ENCODE results near the gene IL37.

DNA sequence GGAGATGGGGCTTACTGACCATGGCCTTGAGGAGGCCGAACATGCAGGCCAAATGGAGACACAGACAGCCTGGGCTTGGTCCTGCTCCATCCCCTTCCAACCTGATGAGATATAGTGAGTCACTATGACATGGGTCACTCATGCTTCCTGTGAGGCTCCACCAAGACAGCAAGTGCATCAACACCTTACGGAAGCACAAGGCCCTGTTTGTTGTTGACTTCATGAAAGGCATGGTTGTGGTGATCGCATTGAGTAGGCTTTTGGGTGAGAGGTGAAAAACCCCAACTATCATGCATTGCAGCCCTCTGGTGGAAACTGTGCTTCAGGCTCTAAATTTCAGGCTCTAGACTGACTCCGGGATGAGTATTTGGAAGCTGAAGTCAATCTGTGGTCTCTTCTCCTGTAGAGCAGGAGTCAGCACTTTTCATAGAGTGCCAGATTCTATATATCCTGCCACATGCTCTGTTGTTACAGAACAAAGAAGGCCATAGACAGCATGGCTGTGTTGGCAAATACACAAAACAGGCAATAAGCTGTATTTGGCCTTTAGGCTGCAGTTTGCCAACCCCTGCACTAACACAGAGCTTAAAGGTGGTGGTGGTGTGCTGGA, 10.1 kb downstream of the IL37 start:
- TF ChIP-seq, protein P1, sequence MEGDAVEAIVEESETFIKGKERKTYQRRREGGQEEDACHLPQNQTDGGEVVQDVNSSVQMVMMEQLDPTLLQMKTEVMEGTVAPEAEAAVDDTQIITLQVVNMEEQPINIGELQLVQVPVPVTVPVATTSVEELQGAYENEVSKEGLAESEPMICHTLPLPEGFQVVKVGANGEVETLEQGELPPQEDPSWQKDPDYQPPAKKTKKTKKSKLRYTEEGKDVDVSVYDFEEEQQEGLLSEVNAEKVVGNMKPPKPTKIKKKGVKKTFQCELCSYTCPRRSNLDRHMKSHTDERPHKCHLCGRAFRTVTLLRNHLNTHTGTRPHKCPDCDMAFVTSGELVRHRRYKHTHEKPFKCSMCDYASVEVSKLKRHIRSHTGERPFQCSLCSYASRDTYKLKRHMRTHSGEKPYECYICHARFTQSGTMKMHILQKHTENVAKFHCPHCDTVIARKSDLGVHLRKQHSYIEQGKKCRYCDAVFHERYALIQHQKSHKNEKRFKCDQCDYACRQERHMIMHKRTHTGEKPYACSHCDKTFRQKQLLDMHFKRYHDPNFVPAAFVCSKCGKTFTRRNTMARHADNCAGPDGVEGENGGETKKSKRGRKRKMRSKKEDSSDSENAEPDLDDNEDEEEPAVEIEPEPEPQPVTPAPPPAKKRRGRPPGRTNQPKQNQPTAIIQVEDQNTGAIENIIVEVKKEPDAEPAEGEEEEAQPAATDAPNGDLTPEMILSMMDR (IDR thresholded peaks at IDR 0.05), result no peak
- TF ChIP-seq ZSCAN20 (CRISPR knock-in tag; IDR thresholded peaks at IDR 0.05), result no peak
- TF ChIP-seq ZFP36 (IDR thresholded peaks at IDR 0.05; ENCODE audit: borderline replicate concordance, partially characterized antibody), result no peak
- no peak for TF ChIP-seq POLR2A (IDR thresholded peaks at IDR 0.05; ENCODE audit: low read length)
- no peak for TF ChIP-seq ZC3H11A (IDR thresholded peaks at IDR 0.05)
- TF ChIP-seq BHLHE40 (IDR thresholded peaks at IDR 0.05; ENCODE audit: low read depth, low read length), result no peak
- no peak for TF ChIP-seq RAD21 (conservative IDR thresholded peaks at IDR 0.05 in 1 of 2, IDR thresholded peaks at IDR 0.05 in 1 of 2)
- no peak for TF ChIP-seq KDM5A (IDR thresholded peaks at IDR 0.05)
- no peak for TF ChIP-seq RFX5 (IDR thresholded peaks at IDR 0.05)
- TF ChIP-seq, protein P2, sequence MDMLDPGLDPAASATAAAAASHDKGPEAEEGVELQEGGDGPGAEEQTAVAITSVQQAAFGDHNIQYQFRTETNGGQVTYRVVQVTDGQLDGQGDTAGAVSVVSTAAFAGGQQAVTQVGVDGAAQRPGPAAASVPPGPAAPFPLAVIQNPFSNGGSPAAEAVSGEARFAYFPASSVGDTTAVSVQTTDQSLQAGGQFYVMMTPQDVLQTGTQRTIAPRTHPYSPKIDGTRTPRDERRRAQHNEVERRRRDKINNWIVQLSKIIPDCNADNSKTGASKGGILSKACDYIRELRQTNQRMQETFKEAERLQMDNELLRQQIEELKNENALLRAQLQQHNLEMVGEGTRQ (IDR thresholded peaks at IDR 0.05), result no peak
- TF ChIP-seq, protein P3, sequence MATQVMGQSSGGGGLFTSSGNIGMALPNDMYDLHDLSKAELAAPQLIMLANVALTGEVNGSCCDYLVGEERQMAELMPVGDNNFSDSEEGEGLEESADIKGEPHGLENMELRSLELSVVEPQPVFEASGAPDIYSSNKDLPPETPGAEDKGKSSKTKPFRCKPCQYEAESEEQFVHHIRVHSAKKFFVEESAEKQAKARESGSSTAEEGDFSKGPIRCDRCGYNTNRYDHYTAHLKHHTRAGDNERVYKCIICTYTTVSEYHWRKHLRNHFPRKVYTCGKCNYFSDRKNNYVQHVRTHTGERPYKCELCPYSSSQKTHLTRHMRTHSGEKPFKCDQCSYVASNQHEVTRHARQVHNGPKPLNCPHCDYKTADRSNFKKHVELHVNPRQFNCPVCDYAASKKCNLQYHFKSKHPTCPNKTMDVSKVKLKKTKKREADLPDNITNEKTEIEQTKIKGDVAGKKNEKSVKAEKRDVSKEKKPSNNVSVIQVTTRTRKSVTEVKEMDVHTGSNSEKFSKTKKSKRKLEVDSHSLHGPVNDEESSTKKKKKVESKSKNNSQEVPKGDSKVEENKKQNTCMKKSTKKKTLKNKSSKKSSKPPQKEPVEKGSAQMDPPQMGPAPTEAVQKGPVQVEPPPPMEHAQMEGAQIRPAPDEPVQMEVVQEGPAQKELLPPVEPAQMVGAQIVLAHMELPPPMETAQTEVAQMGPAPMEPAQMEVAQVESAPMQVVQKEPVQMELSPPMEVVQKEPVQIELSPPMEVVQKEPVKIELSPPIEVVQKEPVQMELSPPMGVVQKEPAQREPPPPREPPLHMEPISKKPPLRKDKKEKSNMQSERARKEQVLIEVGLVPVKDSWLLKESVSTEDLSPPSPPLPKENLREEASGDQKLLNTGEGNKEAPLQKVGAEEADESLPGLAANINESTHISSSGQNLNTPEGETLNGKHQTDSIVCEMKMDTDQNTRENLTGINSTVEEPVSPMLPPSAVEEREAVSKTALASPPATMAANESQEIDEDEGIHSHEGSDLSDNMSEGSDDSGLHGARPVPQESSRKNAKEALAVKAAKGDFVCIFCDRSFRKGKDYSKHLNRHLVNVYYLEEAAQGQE (IDR thresholded peaks at IDR 0.05), result no peak
- TF ChIP-seq NPAS2 (CRISPR knock-in tag; IDR thresholded peaks at IDR 0.05; ENCODE audit: borderline replicate concordance), result no peak
